H9 (cell line): ENCODE results near the gene EPHB3. TPM values are rescaled to one million over a fixed set of nuclear protein-coding genes. Genes with fewer than 3 reads are reported as not detected.

ENCODE experiments used
- DNase-seq: peaks from one replicate; pipeline ENCODE4 v3.0.0-alpha.2; 2017
- H2AFZ ChIP-seq: one replicate; pipeline ENCODE4 v1.6.1; 2013; ENCODE audit warnings: mild to moderate bottlenecking, low read length, control low read depth, moderate library complexity
- H2AK5ac ChIP-seq: 2 replicates; pipeline ENCODE4 v1.6.1; 2013; ENCODE audit warnings: low read length, control low read depth, mixed read lengths; ENCODE audit not compliant: insufficient read length
- H2BK120ac ChIP-seq: one replicate; pipeline ENCODE4 v1.6.1; 2013; ENCODE audit warnings: low read depth, mild to moderate bottlenecking, low read length, control low read depth, inconsistent platforms; ENCODE audit not compliant: poor library complexity, severe bottlenecking
- H2BK12ac ChIP-seq: 2 replicates; pipeline ENCODE4 v1.6.1; 2013; ENCODE audit warnings: low read length, control low read depth, mixed read lengths, low read depth; ENCODE audit not compliant: insufficient read length
- H2BK15ac ChIP-seq: 2 replicates; pipeline ENCODE4 v1.6.1; 2013; ENCODE audit warnings: low read depth, low read length, control low read depth
- H2BK20ac ChIP-seq: one replicate; pipeline ENCODE4 v1.6.1; 2013; ENCODE audit warnings: low read depth, mild to moderate bottlenecking, low read length, control low read depth, inconsistent platforms; ENCODE audit not compliant: poor library complexity, severe bottlenecking
- H2BK5ac ChIP-seq: 2 replicates; pipeline ENCODE4 v1.6.1; 2013; ENCODE audit warnings: low read length, control low read depth, mixed read lengths; ENCODE audit not compliant: insufficient read length
- H3K14ac ChIP-seq: 2 replicates; pipeline ENCODE4 v1.6.1; 2013; ENCODE audit warnings: low read length, control low read depth; ENCODE audit not compliant: insufficient read depth
- H3K18ac ChIP-seq: 2 replicates; pipeline ENCODE4 v1.6.1; 2013; ENCODE audit warnings: low read depth, mild to moderate bottlenecking, mixed read lengths, low read length, control low read depth; ENCODE audit not compliant: insufficient read length
- H3K23ac ChIP-seq: 2 replicates; pipeline ENCODE4 v1.6.1; 2013; ENCODE audit warnings: low read length, control low read depth, mixed read lengths, low read depth; ENCODE audit not compliant: insufficient read length
- H3K23me2 ChIP-seq: 2 replicates; pipeline ENCODE4 v1.6.1; 2013; ENCODE audit warnings: low read depth, mild to moderate bottlenecking, mixed read lengths, low read length, control low read depth; ENCODE audit not compliant: insufficient read length, poor library complexity, severe bottlenecking
- H3K27ac ChIP-seq: 2 replicates; pipeline ENCODE4 v1.5.1; 2013; ENCODE audit warnings: low read length, control low read depth, mixed read lengths, low read depth; ENCODE audit not compliant: insufficient read length
- H3K27me3 ChIP-seq: 2 replicates; pipeline ENCODE4 v1.6.1; 2013; ENCODE audit warnings: low read length, control low read depth, inconsistent platforms; ENCODE audit not compliant: insufficient read depth
- H3K4ac ChIP-seq: 2 replicates; pipeline ENCODE4 v1.6.1; 2013; ENCODE audit warnings: low read depth, mild to moderate bottlenecking, control low read depth, inconsistent platforms, low read length, moderate library complexity
- H3K4me1 ChIP-seq: 2 replicates; pipeline ENCODE4 v1.6.1; 2013; ENCODE audit warnings: low read length, control low read depth, inconsistent platforms; ENCODE audit not compliant: insufficient read depth
- H3K4me2 ChIP-seq: 2 replicates; pipeline ENCODE4 v1.6.1; 2013; ENCODE audit warnings: low read length, control low read depth, mixed read lengths; ENCODE audit not compliant: insufficient read length, insufficient read depth
- H3K56ac ChIP-seq: 2 replicates; pipeline ENCODE4 v1.6.1; 2013; ENCODE audit warnings: low read depth, mild to moderate bottlenecking, mixed read lengths, low read length, control low read depth; ENCODE audit not compliant: insufficient read length
- H3K79me1 ChIP-seq: 2 replicates; pipeline ENCODE4 v1.6.1; 2013; ENCODE audit warnings: low read depth, mild to moderate bottlenecking, moderate library complexity, low read length, control low read depth, inconsistent platforms; ENCODE audit not compliant: insufficient read depth, poor library complexity, severe bottlenecking
- H3K79me2 ChIP-seq: 2 replicates; pipeline ENCODE4 v1.6.1; 2013; ENCODE audit warnings: low read length, control low read depth, inconsistent platforms; ENCODE audit not compliant: insufficient read depth
- H3K9ac ChIP-seq: 2 replicates; pipeline ENCODE4 v1.6.1; 2013; ENCODE audit warnings: low read length, control low read depth, mixed read lengths; ENCODE audit not compliant: insufficient read length; ENCODE audit errors: extremely low read depth
- H3K9me3 ChIP-seq: one replicate; pipeline ENCODE4 v1.6.1; 2013; ENCODE audit warnings: low read depth, low read length, inconsistent platforms; ENCODE audit not compliant: control insufficient read depth
- H3T11ph ChIP-seq: one replicate; pipeline ENCODE4 v1.6.1; 2013; ENCODE audit warnings: mild to moderate bottlenecking, low read length, control low read depth, inconsistent platforms
- H4K20me1 ChIP-seq: one replicate; pipeline ENCODE4 v1.6.1; 2013; ENCODE audit not compliant: control insufficient read depth, insufficient read length, insufficient read depth
- H4K5ac ChIP-seq: 2 replicates; pipeline ENCODE4 v1.6.1; 2013; ENCODE audit warnings: low read depth, mild to moderate bottlenecking, mixed read lengths, low read length, control low read depth; ENCODE audit not compliant: insufficient read length
- H4K8ac ChIP-seq: replicated peaks from 2 replicates; pipeline ENCODE4 v1.6.1; 2013; ENCODE audit warnings: low read length, control low read depth, mixed read lengths, low read depth; ENCODE audit not compliant: insufficient read length
- H4K91ac ChIP-seq: 2 replicates; pipeline ENCODE4 v1.6.1; 2013; ENCODE audit warnings: low read depth, mild to moderate bottlenecking, moderate library complexity, mixed read lengths, low read length, control low read depth; ENCODE audit not compliant: insufficient read length
- H3K27ac Mint-ChIP-seq, 3 experiments: 2 replicates in 2 of 3; 3 replicates in 1 of 3; pipeline ENCODE4 v1.8.0; 2020 to 2021; ENCODE audit warnings: mixed read lengths in 3 of 3, mild to moderate bottlenecking in 1 of 3, moderate library complexity in 1 of 3
- H3K27me3 Mint-ChIP-seq: 2 replicates; pipeline ENCODE4 v1.8.0; 2021; ENCODE audit warnings: low read depth, mild to moderate bottlenecking, moderate library complexity, mixed read lengths
- H3K36me3 Mint-ChIP-seq, 3 experiments: 2 replicates in 2 of 3; 3 replicates in 1 of 3; pipeline ENCODE4 v1.8.0; 2020 to 2021; ENCODE audit warnings: low read depth in 3 of 3, mixed read lengths in 3 of 3; ENCODE audit not compliant: insufficient read depth in 1 of 3
- H3K4me1 Mint-ChIP-seq, 2 experiments: 2 replicates each; pipeline ENCODE4 v1.8.0; 2020; ENCODE audit warnings: mixed read lengths in 2 of 2
- H3K4me3 Mint-ChIP-seq, 2 experiments: 2 replicates in 1 of 2; 3 replicates in 1 of 2; pipeline ENCODE4 v1.8.0; 2020 to 2021; ENCODE audit warnings: mild to moderate bottlenecking in 2 of 2, mixed read lengths in 2 of 2, moderate library complexity in 1 of 2
- H3K9me3 Mint-ChIP-seq, 2 experiments: 2 replicates in 1 of 2; 3 replicates in 1 of 2; pipeline ENCODE4 v1.8.0; 2020; ENCODE audit warnings: mild to moderate bottlenecking in 2 of 2, mixed read lengths in 2 of 2, moderate library complexity in 1 of 2
- CTCF ChIP-seq: fragments of 200-600 bp; sonication (generic); conservative IDR thresholded peaks from 3 replicates; pipeline ENCODE4 v1.8.0; 2021; ENCODE audit warnings: antibody characterized with exemption, mild to moderate bottlenecking
- WGBS: extraction: QIAGEN DNeasy Blood & Tissue Kit; methylation state at CpG from one replicate; pipeline ENCODE4 v1.1.7; 2013; ENCODE audit warnings: missing lambda C conversion rate, low lambda C conversion rate, mixed read lengths; ENCODE audit not compliant: insufficient read length; ENCODE audit errors: extremely low coverage; 5-methylcytosine and 5-hydroxymethylcytosine counted together
- total RNA-seq: library from RNA; stranded (reverse); gene quantifications from 2 replicates; pipeline ENCODE4 v1.2.1, GENCODE V29; 2021

EPHB3 gene
- total RNA-seq, 1 experiment from 2014 or later = 1.0 TPM

DNA sequence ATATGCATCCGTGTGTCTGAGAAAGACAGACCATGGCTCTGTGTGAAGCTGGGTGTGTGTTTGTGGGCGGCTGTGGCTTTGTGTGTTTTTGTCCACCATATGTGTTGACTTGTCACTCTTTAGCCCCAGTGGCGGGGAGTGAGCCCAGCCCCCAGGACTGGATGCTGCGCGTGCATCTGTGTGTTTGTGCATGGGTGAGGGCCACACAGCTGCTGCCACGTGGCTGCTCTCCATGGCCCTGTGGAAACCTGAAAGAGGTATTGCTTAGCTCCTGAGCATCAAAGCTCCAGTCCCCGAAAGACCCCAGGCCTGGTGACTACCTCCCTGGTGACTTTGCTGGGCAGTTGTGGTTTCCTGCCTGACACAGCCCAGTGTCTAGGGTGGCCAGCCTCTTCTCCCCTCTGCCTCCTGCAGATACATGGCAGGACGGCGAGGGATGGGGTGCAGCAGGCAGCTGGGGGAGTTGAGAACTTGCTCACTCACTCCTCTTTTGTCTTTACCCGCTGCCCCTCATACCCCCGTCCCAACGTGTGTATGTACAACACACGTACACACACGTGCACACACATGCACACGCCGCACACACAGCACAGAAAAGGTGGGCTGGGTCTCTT is 6.5 kb downstream of the EPHB3 start:
- Histone ChIP-seq H4K91ac (no peak overlapping the region), H2BK15ac (no peak overlapping the region), H4K20me1 (no peaks in the 10 kb centered on the region), H3K23me2 (peaks cover 9% of the 10 kb centered on the region), H3K4ac (no peak overlapping the region), H2BK12ac (no peak overlapping the region), H3K79me2 (no peaks in the 10 kb centered on the region), H3K4me2 (peak overlapping the region; percentile 43), H3K18ac (no peak overlapping the region), H3K27me3 (peaks cover 75% of the 10 kb centered on the region), H3K23ac (no peak overlapping the region), H2AK5ac (no peak overlapping the region), H3K14ac (no peak overlapping the region), H2AFZ (no peak overlapping the region), H3K27ac (no peak overlapping the region), H2BK20ac (no peak overlapping the region), H3K79me1 (no peaks in the 10 kb centered on the region), H3K9ac (no peak overlapping the region), H3K56ac (no peak overlapping the region), H3K4me1 (peaks cover 5% of the 10 kb centered on the region; the same call in 1 of the 2 replicates), H4K8ac (no peak overlapping the region), H3K9me3 (no peaks in the 10 kb centered on the region), H2BK5ac (no peak overlapping the region), H3T11ph (no peak overlapping the region), H2BK120ac (no peak overlapping the region), H4K5ac (no peak overlapping the region)
- Mint-ChIP-seq H3K4me1 (peaks cover 49 to 68% of the 10 kb centered on the region in 2 experiments), H3K4me3 (peak overlapping the region; percentile 66 to 89), H3K36me3 (no peaks in the 10 kb centered on the region; a peak in 1 of 7 replicates), H3K27ac (no peak overlapping the region), H3K27me3 (peaks cover 98% of the 10 kb centered on the region), H3K9me3 (peaks cover 0 to 2% of the 10 kb centered on the region in 2 experiments; a peak in 3 of 5 replicates)
- DNase-seq = no peak
- WGBS = no CpG with 5 or more reads among the region's 16 CpGs
- no peak for TF ChIP-seq CTCF
